Gastrocnemius medialis (tissue), 4 donors: ENCODE results near the gene RTP5.
"Not testable (repeated sequence)": the region's sequence is repeated elsewhere in the genome, so short reads cannot be mapped to it uniquely, and the experiment has no call there.

Source experiments
- CTCF ChIP-seq, 5 experiments: fragments of 450-650 bp in 3 of 5; fragments of 200-600 bp in 2 of 5; sonication (generic) in 2 of 5; IDR thresholded peaks in 4 of 5; conservative IDR thresholded peaks in 1 of 5; 1 replicate in 4 of 5; 2 replicates in 1 of 5; pipeline ENCODE4 v1.5.1; 2016 to 2019; ENCODE audit warnings: antibody characterized with exemption in 5 of 5, mild to moderate bottlenecking in 3 of 5, moderate library complexity in 3 of 5
- POLR2A ChIP-seq, 2 donors: fragments of 450-650 bp; IDR thresholded peaks; one replicate each; pipeline ENCODE4 v1.6.1; 2017; ENCODE audit warnings: antibody characterized with exemption in 2 of 2, mild to moderate bottlenecking in 2 of 2, moderate library complexity in 2 of 2

- not testable (repeated sequence) for TF ChIP-seq CTCF (IDR thresholded peaks at IDR 0.05 in 4 of 5, conservative IDR thresholded peaks at IDR 0.05 in 1 of 5); POLR2A (IDR thresholded peaks at IDR 0.05)
These were observed 52.1 kb downstream of the RTP5 start for GRCh38 chr2:241921631-241922030.
